ENCODE data around the gene DNAH14. TPM values are rescaled to one million over a fixed set of nuclear protein-coding genes. Genes with fewer than 3 reads are reported as not detected.
A peak's percentile ranks its signal among the peaks of the same experiment; 100 is the strongest.

The DNAH14 gene
- total RNA-seq, 1 experiment from 2014 or later = 47.0 TPM

DNA sequence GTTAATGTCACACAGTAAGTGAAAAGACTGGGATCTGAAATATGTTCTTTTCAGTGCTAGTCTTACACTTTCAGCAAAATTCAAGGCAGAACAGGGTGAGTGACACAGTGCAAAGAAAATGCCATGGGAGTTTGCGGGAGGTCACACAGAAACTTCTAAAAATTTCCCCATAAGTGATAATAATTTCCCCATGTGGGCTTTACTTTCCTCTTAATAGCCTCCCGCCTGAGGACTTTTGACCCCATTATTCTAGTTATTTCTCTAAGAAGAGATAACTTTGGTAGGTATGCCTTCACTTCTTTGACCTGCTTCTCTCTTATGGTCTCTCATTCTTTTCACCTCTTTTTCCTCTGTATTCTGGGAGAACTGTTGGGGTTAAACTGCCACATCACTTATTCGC lies 8.1 kb upstream of the DNAH14 start:
- no peaks in the 10 kb centered on the region for H3K27me3 ChIP-seq (ENCODE audit: control insufficient read depth, insufficient read depth, low read length)
- H3K9me3 ChIP-seq (ENCODE audit: control insufficient read depth, insufficient read depth, low read depth, low read length) = no peaks in the 10 kb centered on the region
- no peak overlapping the region for H3K27ac ChIP-seq (ENCODE audit: low read length)
- ATAC-seq (no peak), DNase-seq (ENCODE audit: low read depth, low spot score) (no peak)
- no peaks in the 10 kb centered on the region for H3K36me3 ChIP-seq (ENCODE audit: control insufficient read depth, insufficient read depth, low read length)
- no TSS peak for BruUV-seq (replicated peaks)
- no peaks in the 10 kb centered on the region for H3K4me1 ChIP-seq (ENCODE audit: control insufficient read depth, insufficient read depth, low read length)
- CTCF ChIA-PET = no interaction called here
- H3K4me3 ChIP-seq (ENCODE audit: low read depth in 2 of 2, low read length in 2 of 2) = no peak overlapping the region
- POLR2A ChIA-PET = no interaction called here
- TF ChIP-seq TCF7L2 (IDR thresholded peaks at IDR 0.05; ENCODE audit: low read depth, low read length) = no peak
- no peak for TF ChIP-seq SIN3A (IDR thresholded peaks at IDR 0.05; ENCODE audit: borderline replicate concordance, insufficient read depth, low read depth, low read length)
- TF ChIP-seq, protein P1, sequence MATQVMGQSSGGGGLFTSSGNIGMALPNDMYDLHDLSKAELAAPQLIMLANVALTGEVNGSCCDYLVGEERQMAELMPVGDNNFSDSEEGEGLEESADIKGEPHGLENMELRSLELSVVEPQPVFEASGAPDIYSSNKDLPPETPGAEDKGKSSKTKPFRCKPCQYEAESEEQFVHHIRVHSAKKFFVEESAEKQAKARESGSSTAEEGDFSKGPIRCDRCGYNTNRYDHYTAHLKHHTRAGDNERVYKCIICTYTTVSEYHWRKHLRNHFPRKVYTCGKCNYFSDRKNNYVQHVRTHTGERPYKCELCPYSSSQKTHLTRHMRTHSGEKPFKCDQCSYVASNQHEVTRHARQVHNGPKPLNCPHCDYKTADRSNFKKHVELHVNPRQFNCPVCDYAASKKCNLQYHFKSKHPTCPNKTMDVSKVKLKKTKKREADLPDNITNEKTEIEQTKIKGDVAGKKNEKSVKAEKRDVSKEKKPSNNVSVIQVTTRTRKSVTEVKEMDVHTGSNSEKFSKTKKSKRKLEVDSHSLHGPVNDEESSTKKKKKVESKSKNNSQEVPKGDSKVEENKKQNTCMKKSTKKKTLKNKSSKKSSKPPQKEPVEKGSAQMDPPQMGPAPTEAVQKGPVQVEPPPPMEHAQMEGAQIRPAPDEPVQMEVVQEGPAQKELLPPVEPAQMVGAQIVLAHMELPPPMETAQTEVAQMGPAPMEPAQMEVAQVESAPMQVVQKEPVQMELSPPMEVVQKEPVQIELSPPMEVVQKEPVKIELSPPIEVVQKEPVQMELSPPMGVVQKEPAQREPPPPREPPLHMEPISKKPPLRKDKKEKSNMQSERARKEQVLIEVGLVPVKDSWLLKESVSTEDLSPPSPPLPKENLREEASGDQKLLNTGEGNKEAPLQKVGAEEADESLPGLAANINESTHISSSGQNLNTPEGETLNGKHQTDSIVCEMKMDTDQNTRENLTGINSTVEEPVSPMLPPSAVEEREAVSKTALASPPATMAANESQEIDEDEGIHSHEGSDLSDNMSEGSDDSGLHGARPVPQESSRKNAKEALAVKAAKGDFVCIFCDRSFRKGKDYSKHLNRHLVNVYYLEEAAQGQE (IDR thresholded peaks at IDR 0.05; ENCODE audit: insufficient read depth in 1 of 2, low read depth in 2 of 2, low read length in 1 of 2) = no peak
- TF ChIP-seq, protein P2, sequence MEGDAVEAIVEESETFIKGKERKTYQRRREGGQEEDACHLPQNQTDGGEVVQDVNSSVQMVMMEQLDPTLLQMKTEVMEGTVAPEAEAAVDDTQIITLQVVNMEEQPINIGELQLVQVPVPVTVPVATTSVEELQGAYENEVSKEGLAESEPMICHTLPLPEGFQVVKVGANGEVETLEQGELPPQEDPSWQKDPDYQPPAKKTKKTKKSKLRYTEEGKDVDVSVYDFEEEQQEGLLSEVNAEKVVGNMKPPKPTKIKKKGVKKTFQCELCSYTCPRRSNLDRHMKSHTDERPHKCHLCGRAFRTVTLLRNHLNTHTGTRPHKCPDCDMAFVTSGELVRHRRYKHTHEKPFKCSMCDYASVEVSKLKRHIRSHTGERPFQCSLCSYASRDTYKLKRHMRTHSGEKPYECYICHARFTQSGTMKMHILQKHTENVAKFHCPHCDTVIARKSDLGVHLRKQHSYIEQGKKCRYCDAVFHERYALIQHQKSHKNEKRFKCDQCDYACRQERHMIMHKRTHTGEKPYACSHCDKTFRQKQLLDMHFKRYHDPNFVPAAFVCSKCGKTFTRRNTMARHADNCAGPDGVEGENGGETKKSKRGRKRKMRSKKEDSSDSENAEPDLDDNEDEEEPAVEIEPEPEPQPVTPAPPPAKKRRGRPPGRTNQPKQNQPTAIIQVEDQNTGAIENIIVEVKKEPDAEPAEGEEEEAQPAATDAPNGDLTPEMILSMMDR (IDR thresholded peaks at IDR 0.05) = no peak
- TF ChIP-seq POLR2AphosphoS5 (IDR thresholded peaks at IDR 0.05; ENCODE audit: low read depth, low read length) = no peak
- intact Hi-C loops (cut with micrococcal nuclease; ENCODE audit: unreplicated experiment) (loop anchor here (1.0 to 5.0 kb wide), 3 partner anchors 64 to 408 kb away; no protein-coding TSS in a partner anchor), in situ Hi-C loops (cut with HindIII; ENCODE audit: low pct_unique_long_range_greater_than_20kb, low sequenced_read_pairs) (no loop called here)

DNA sequence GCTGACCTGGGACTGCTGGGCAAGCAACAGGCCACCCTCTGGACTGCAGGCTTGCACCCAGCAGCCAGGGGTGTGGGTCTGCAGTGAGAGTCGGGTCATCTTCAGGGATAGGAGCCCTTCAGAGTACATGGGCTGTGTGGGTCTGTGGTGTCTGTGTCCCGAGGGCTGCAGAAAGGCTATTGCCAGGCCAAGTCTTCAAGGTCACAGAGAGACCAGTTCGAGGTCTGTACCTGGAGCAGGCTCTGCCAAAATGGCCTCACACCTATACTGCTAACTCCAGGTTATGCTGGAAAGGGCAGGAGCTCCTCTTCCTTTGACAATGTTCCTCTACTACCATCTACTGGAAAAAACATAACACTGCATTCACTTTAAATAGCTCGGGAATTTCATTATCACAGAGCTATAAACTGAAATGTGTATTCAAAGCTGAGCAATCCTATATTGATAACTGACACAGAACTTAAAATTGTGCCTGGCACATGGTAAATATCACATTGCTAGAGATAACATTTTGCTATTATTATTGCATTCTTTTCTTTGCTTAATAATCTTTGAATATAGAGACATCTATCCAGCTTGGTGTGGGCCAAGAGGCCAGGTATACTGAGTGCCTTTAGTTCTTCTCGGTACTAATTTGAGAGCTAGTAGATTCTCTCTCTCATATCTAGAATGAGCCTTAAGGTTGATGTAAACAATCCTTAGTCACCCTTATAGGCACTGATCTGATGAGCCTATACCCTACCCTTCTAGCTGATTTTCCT lies 6.9 kb upstream of the DNAH14 start:
- Histone ChIP-seq H3K27me3 (ENCODE audit: control insufficient read depth, insufficient read depth, low read length) (no peaks in the 10 kb centered on the region), H3K4me1 (ENCODE audit: control insufficient read depth, insufficient read depth, low read length) (no peaks in the 10 kb centered on the region), H3K4me3 (ENCODE audit: low read depth in 2 of 2, low read length in 2 of 2) (no peak overlapping the region), H3K27ac (ENCODE audit: low read length) (no peak overlapping the region), H3K9me3 (ENCODE audit: control insufficient read depth, insufficient read depth, low read depth, low read length) (no peaks in the 10 kb centered on the region), H3K36me3 (ENCODE audit: control insufficient read depth, insufficient read depth, low read length) (no peaks in the 10 kb centered on the region)
- DNase-seq (ENCODE audit: low read depth, low spot score) (no peak), ATAC-seq (peak; percentile 92)
- BruUV-seq (replicated peaks) = no TSS peak
- POLR2A ChIA-PET = no interaction called here
- CTCF ChIA-PET = interaction anchor here (0.6 to 1.3 kb wide), 14 partner anchors 15 to 490 kb away, joined by 3 to 23 read pairs (median 4); no protein-coding TSS in a partner anchor
- TF ChIP-seq, protein P2 (IDR thresholded peaks at IDR 0.05) = peak; percentile 86
- no peak for TF ChIP-seq SIN3A (IDR thresholded peaks at IDR 0.05; ENCODE audit: borderline replicate concordance, insufficient read depth, low read depth, low read length)
- intact Hi-C loops (cut with micrococcal nuclease; ENCODE audit: unreplicated experiment) = loop anchor here (5.0 kb wide), 2 partner anchors 65 to 275 kb away; no protein-coding TSS in a partner anchor
- in situ Hi-C loops (cut with HindIII; ENCODE audit: low pct_unique_long_range_greater_than_20kb, low sequenced_read_pairs) = no loop called here

All from Panc1 (cell line).